ENCODE results near the gene EFCAB14.
"Not testable (repeated sequence)": the region's sequence is repeated elsewhere in the genome, so short reads cannot be mapped to it uniquely, and the experiment has no call there.

Gene EFCAB14

GRCh38 chr1:46724991-46725735 lies 6.2 kb upstream of the EFCAB14 start:
- DNase-seq (ENCODE audit: low spot score) (peak; percentile 52), FAIRE-seq (no peak)

DNA sequence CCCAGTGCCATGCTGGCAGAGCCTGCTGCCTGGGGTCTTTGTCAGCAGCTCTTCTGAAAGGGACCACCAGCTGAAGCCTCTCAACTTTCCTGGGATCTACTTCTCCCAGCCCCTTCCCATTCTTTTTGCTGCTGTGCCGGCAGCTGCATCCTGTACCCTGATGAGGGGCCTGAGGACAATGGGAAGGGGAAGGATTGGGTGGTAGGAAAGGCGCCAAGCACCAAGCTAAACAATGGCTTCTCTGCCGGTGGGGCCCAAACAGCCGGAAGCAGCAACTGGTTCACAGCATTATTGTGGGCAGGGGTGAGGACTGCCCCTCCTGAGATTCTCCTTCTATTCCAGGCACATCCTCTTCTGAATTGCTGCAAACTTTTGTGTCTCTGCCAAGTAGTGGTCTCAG lies 5.0 kb upstream of the EFCAB14 start:
- DNase-seq (ENCODE audit: low spot score) = no peak
- no peak for FAIRE-seq

- no peak for FAIRE-seq
- no peak for DNase-seq (ENCODE audit: low spot score)
Observed at GRCh38 chr1:46721686-46722205, 2.8 kb upstream of the EFCAB14 start.

- no peak for FAIRE-seq
- no peak for DNase-seq (ENCODE audit: low spot score)
Observed at GRCh38 chr1:46721204-46721603, 2.3 kb upstream of the EFCAB14 start.

DNA sequence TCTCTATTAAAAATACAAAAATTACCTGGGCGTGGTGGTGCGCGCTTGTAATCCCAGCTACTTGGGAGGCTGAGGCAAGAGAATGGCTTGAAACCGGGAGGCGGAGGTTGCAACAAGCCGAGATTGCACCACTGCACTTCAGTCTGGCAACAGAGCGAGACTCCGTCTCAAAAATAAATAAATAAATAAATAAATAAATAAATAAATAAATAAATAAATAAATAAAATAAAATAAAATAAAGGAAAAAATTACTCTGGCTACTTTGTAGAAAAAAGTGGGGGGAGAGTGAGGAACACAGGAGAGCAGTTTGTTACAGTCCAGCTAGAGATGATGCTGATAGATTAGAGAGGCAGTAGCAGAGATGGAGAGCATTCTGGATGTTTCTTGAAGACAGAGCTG lies 1.4 kb upstream of the EFCAB14 start:
- DNase-seq (ENCODE audit: low spot score); FAIRE-seq: not testable (repeated sequence)

DNA sequence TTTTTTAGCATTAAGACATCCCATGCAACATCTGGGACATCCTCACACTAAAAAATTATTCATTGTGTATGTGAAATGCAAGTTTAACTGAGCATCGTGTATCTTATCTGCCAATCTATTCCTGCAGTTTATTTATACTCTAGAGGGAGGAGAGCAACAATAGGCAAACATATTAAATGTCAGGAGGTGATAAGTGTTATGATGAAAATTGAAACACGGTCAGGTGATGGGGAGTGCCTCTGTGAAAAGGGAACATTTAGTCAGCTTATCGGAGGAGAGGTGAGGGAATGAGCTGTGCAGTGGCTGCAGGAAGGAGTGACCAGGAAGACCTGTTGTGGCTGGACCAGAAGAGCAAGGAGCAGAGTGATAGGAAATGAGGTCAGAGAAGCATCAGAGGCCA lies 775 bp upstream of the EFCAB14 start:
- DNase-seq (ENCODE audit: low spot score) (no peak), FAIRE-seq (no peak)

DNA sequence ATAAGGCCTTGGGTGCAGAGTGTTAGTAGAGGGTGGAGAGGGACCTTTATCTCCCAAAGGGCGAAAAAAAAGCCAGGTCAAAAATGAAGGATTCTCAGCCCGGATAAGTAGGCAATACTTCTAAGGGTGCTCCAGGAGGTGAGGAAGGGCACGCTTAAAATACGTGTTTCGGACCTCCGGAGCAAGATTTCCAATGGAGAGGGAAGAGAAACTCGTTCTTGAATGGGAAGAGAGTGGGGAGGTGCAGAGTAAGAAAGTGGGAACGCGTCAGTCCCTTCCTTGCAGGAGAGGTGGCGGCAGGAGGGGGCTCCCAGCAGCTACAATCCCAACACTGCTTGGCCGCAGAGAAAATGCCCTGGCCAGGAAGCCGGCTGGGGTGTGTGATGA lies 581 bp downstream of the EFCAB14 start:
- DNase-seq (ENCODE audit: low spot score) (no peak), FAIRE-seq (no peak)

- no peak for DNase-seq (ENCODE audit: low spot score)
- FAIRE-seq = no peak
Observed at GRCh38 chr1:46717654-46718053, 1.3 kb downstream of the EFCAB14 start.

DNA sequence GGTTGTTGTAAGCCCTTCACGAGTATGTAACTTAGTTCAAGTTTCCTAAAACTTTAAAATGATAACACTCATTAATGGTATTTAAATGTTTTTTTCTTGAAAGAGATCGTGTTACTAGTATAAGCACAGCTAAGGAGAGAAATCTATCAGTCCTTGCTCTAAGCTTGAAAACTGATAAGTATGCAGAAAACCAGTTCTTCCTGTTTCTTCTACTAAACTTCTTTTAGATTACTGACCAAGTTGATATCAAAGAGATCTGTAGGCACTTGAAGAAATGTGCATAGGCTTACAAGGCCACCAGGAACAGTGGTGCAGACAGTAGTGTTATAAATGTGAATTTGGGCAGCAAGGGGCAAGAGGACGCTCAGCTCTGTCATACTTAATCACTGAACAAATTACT lies 3.9 kb downstream of the EFCAB14 start:
- DNase-seq (ENCODE audit: low spot score) = no peak
- FAIRE-seq = no peak

DNA sequence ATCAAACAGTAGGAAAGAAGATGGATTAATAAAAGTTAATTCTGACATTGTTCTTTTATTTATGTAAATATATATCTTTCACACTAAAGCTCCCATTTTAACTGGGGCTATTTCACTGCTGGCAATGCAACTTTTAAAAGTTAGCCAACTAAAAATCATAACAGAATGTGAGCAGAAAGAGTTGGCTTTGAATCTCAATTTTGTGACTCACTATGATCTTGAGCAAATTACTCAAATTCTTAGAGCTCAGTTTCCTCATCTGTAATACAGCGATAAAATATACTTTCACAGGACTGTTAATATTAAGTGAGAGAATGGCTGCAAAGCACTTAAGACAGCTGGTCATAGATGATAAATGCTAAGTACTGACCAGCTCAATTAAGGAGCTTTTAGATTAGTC lies 10.8 kb downstream of the EFCAB14 start:
- FAIRE-seq = no peak
- no peak for DNase-seq (ENCODE audit: low spot score)

DNA sequence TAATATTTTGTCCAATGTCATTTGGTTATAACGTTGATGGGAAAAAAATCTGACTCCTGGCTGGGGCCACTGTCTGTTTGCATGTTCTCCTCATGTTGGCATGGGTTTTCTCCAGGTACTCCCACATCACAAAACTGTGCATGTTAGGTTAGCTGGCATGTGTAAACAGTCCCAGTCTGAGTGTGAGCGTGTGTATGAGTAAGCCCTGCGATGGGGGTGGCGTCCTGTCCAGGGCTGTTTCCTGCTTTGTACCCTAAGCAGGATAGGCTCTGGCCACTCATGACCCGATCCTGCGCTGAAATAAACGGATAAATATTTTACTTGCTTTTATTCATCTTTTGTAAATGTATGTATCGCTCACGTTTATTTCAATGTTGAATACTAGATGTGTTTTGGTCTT lies 13.5 kb downstream of the EFCAB14 start:
- DNase-seq (ENCODE audit: low spot score) (no peak), FAIRE-seq (no peak)

DNA sequence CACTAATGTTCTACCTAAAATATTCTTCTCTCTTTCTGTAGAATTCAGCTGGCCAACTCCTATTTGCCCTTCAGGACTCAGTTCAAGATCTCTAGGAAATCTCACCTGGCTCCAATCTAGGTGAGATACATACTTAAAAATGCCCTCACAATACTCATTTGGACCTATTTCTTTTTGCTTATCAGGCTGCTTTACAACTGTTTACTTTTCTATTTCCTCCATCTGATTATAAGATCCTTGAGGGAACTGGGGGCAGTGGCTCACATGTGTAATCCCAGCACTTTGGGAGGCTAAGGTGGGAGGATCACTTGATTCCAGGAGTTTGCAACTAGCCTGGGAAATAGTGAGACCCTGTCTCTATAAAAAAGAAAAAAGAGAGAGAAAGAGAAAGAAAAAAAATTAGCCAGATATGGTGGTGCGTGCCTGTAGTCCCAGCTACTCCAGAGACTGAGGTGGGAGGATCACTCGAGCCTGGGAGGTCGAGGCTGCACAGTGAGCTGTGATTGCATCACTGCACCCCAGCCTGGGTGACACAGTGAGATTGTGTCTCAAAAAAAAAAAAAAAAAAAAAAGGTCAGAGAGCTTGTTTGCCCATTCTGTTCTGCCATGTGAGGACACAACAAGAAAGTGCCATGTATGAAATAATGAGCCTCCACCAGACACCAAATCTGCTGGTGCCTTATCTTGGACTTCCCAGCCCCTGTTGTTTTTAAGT lies 14.8 kb downstream of the EFCAB14 start:
- DNase-seq (ENCODE audit: low spot score) (no peak), FAIRE-seq (no peak)

- FAIRE-seq (no peak), DNase-seq (ENCODE audit: low spot score) (no peak)
Observed at GRCh38 chr1:46699666-46700065, 19.2 kb downstream of the EFCAB14 start.

- no peak for FAIRE-seq
Observed at GRCh38 chr1:46697053-46697452, 21.9 kb downstream of the EFCAB14 start.

DNA sequence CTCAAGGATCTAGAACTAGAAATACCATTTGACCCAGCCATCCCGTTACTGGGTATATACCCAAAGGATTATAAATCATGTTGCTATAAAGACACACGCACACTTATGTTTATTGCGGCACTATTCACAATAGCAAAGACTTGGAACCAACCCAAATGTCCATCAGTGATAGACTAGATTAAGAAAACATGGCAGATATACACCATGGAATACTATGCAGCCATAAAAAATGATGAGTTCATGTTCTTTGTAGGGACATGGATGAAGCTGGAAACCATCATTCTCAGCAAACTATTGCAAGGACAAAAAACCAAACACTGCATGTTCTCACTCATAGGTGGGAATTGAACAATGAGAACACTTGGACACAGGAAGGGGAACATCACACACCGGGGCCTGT lies 24.2 kb downstream of the EFCAB14 start:
- DNase-seq (ENCODE audit: low spot score); FAIRE-seq: not testable (repeated sequence)

More at GRCh38 chr1:46697053-46697452, 21.9 kb downstream of the EFCAB14 start:
- no peak for DNase-seq (ENCODE audit: low spot score)

GRCh38 chr1:46692811-46693770 lies 25.8 kb downstream of the EFCAB14 start:
- no peak for DNase-seq (ENCODE audit: low spot score)
- no peak for FAIRE-seq

GRCh38 chr1:46691997-46692790 lies 26.7 kb downstream of the EFCAB14 start:
- FAIRE-seq = no peak
- DNase-seq (ENCODE audit: low spot score) = no peak

GRCh38 chr1:46690931-46691421 lies 27.9 kb downstream of the EFCAB14 start:
- FAIRE-seq = no peak
- no peak for DNase-seq (ENCODE audit: low spot score)

DNA sequence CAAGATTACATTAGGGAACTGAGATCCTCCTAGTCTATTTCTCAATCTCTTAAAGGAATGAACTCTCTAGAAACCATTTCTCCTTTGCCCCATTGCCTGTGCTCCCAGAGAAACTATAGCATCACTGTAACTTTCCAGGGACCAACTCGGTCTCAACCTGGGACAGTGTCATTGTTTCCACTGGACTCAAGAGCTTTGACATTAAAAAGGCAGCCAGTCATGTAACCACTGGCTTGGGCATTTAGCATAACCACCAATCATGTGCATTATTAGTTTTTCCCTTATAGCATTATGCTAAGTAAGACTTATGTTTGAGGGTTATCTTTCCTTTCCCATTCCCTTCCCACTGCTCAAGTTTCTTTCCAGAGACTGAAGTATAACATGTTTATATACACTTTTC lies 29.0 kb downstream of the EFCAB14 start:
- DNase-seq (ENCODE audit: low spot score) = no peak
- no peak for FAIRE-seq

DNA sequence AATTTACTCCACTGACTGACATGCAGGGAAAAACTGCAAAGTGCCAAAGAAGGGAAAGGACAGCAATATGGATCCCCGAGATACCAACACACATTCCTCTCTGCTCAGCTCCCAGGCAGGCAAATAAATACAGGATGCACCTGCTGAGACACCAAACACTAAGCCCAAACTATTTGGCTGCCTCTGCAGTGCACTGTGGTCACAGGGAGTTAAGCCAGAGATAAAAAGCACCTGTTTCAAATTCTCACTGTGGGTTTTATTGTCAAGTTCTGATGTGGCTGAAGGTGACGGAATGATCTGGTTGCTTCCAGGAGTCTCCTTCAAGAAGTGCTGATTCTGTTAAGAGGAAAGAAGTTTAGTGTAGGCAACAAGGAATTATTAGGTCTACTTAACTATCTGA lies 29.6 kb downstream of the EFCAB14 start:
- DNase-seq (ENCODE audit: low spot score) (no peak), FAIRE-seq (no peak)
